GM20431 (cell line): ENCODE data around the gene TPSG1.
"Not testable (repeated sequence)": the region's sequence is repeated elsewhere in the genome, so short reads cannot be mapped to it uniquely, and the experiment has no call there.

ENCODE experiments used
- in situ Hi-C: fragments of 300-500 bp; cut with MseI, MboI; formaldehyde crosslinking; loops from one replicate; pipeline ENCODE4 v1.15.0; 2020; ENCODE audit warnings: low sequenced_read_pairs; ENCODE audit not compliant: unreplicated experiment

Gene TPSG1

GRCh38 chr16:1257561-1258224 is 32.6 kb upstream of the TPSG1 start:
- in situ Hi-C loops = no loop called here

GRCh38 chr16:1256874-1257322 is 31.8 kb upstream of the TPSG1 start:
- in situ Hi-C loops = no loop called here

DNA sequence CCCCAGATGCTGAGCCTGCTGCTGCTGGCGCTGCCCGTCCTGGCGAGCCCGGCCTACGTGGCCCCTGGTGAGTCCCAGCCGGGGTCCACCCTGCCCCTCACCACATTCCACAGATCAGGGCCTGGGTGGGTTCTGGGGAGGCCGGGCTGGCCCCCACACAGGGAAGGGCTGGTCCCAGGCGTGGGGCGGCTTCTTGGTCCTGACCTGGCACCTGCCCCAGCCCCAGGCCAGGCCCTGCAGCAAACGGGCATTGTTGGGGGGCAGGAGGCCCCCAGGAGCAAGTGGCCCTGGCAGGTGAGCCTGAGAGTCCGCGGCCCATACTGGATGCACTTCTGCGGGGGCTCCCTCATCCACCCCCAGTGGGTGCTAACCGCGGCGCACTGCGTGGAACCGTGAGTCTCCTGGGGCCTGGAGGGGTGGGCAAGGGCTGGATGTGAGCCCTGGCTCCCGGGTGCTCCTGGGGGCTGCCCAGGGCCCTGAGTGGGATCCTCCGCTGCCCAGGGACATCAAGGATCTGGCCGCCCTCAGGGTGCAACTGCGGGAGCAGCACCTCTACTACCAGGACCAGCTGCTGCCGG is 31.3 kb upstream of the TPSG1 start:
- in situ Hi-C loops = not testable (repeated sequence)

GRCh38 chr16:1255276-1256122 is 30.4 kb upstream of the TPSG1 start, which contains the start of gene TPSD1:
TPSD1 (plus strand) TSS chr16:1256069; CDS start chr16:1256281, 212 bp downstream.
- in situ Hi-C loops = not testable (repeated sequence)

GRCh38 chr16:1254821-1255220 is 29.8 kb upstream of the TPSG1 start:
- in situ Hi-C loops = not testable (repeated sequence)

DNA sequence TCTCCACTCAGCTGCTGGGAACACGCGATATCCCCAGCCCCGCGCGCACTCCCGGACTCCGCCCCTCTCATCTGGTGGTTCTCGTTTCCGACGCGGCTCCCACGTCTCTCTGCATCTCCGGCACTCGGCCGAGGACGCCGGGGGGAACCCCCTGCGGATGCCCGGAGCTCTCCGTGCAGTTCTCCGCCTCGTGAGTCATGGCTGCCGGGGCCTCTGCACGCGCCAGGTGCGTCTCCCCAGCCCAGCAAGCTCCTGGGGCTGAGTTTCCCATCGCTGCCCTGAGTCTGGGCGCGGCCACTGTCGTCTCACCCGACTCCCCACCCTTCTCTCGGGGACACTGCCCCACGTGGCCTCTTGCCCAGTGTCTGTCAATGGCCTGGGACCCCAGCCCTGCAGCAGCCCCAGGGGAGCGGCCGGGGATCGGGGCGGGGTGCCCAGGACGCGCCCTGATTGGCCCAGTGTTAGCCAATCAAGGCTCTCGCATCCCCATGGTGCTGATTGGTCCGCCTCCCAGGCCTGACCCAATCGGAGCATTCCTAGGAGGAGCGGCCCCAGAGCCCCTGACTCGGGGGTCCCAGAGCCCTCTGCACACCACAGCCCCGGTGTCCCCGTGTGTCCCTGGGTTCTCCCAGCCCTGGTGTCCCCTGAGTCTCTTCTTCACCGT is 28.8 kb upstream of the TPSG1 start:
- in situ Hi-C loops = not testable (repeated sequence)

DNA sequence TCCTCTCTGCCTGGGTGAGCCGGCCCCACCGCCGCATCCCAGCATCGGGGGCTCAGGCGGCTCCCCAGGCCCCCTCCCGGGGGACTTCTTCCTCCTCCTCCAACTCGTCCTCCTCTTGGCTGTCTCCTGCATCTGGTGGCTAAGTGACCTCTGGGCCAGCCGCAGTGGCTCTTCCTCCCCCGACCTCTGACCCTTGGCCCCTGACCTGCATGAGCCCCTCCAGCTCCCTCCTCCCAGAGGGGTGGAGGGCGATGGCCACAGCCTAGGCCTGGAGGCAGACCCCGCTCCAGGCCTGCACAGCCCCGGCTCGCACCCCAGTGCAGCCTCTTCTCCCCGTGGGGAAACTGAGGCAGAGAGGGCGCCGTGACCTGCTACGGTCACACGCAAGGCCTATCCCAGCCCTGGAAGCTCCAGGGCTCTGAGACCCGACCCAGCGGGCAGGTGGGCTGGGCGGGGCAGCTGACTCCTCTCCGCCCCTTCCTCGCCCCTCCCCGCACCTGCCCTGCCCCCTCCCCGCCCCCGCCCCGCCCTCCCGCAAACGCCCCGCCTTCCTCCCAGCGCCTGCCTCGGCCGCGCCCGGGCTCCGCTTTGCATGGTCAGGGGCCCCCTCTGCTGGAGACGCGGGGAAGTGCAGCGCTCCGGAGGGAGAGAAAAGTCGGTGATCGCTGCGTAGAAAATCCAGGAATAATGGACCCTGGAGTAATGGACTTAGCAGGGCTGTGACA is 24.1 kb upstream of the TPSG1 start:
- in situ Hi-C loops = not testable (repeated sequence)

GRCh38 chr16:1247903-1248537 is 23.0 kb upstream of the TPSG1 start:
- in situ Hi-C loops = not testable (repeated sequence)

DNA sequence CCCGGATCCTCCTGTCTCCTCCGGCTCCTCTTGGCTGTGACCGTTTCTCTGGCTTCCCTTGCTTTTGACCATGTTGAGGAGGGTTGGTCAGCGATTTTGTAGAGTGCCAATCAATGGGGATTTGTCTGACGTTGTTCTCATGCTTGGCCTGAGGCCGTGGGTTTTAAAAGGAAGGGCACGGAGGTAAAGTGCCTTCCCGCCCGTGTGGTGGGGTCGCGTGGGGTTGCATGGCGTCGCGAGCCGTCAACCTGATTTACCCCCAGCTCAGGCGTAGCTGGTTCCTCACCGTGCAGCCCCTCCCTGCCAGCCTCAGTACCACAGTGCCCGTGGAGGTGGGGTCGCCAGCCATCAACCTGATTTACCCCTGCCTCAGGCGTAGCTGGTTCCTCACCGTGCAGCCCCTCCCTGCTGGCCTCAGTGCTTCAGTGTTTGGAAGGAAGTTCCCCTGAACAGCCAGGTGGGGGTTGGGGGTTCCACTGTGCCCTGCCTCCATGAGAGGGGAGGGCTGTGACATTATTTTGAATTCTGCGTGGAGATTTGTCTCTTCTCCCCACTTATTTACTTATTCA is 20.5 kb upstream of the TPSG1 start:
- in situ Hi-C loops = no loop called here

GRCh38 chr16:1244881-1245280 is 19.8 kb upstream of the TPSG1 start:
- in situ Hi-C loops = no loop called here

DNA sequence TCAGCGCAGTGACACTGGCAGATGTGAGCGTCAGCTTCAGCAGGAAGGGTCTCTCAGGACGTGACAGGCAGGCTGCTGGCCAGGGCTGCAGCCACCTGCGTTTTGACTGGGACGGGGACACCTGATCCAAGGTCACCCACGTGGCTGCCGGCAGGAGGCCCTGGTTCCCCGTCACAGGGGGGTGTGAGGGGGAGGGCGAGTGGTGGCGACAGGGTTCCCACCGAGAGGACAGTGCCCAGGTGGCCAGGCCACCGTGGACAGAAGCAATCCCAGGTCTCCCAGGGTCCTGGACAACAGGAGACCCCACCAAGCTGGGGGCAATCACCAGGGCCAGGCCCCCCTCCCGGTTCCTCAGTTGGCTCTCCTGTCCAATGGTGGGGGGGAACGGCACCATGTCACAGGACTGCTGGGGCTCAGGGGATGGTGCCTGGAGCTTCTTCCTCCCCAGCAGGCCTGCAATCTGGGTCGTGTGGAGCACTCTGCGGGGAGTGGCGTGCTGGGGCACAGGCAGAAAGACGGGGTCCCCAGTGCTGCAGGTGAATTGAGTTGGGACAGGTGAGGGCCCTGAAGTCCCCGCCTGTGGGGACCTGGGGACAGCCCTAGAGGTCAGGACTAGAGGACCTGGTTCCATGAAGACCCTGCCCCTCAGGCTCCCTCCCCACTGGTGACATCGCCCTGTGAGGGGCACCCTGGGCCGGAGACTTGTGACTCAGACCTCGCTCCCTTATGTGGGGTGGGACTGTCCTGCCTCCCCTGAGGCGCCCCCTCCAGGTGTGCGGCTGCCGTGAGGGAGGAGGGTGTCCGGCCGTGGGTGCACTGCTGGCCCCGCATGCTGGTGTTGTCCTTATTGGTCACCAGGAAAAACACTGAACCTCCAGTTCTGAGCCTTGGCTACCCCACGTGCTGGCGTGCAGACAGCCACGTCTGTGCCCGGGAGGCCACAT is 19.1 kb upstream of the TPSG1 start:
- in situ Hi-C loops = not testable (repeated sequence)

GRCh38 chr16:1243363-1243762 is 18.3 kb upstream of the TPSG1 start:
- in situ Hi-C loops = not testable (repeated sequence)

- in situ Hi-C loops = not testable (repeated sequence)
Measured at GRCh38 chr16:1241081-1241480, 16.0 kb upstream of the TPSG1 start.

DNA sequence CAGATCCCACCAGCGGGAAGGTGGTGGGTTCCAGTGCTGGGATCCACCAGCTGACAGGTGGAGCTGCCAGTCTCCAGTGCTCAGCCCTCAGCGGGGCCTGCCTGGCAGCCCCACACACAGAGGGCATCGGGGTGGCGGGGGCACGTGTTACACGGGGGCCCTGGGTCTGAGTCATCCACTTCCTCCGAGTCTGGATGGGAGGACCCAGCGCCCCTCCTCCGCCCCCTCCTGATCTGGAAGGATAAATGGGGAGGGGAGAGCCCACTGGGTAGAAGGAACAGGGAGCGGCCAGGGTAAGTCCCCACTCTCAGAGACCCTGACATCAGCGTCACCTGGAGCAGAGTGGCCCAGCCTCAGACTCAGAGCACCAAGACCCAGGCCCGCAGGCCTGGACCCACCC is 15.4 kb upstream of the TPSG1 start, which contains the start of gene TPSAB1:
Gene TPSAB1, plus strand, starts transcription at position 270 of the 400 bp plus-strand sequence. CDS start 234 bp downstream, outside the sequence.
- in situ Hi-C loops = not testable (repeated sequence)

DNA sequence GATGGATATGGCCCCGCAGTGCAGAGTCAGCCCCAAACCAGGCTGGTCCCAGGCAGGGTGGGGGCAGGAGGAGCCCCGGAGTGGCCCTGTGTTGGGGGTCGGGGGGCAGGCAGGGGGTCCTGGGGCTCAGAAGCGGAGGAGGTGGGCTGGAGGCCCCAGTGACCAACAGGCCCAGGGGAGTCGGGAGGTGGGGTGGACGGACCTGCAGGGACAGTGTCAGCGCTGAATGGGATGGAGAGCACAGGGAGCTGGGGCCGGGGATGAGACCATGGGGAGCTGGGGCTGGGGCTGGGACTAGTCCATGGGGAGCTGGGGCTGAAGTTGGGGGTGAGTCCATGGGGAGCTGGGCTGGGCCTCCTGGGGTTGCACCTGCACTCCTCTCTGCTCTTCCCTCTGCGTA is 14.5 kb upstream of the TPSG1 start:
- in situ Hi-C loops = not testable (repeated sequence)

DNA sequence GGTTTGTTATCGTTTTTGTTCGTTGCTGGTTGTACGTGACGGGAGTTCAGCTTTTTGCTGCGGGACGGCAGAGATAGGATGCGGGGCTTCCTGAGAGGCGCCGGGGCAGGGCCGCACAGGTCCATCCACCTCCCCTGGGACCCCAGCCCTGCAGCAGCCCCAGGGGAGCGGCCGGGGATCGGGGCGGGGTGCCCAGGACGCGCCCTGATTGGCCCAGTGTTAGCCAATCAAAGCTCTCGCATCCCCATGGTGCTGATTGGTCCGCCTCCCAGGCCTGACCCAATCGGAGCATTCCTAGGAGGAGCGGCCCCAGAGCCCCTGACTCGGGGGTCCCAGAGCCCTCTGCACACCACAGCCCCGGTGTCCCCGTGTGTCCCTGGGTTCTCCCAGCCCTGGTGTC is 13.8 kb upstream of the TPSG1 start:
- in situ Hi-C loops = not testable (repeated sequence)

GRCh38 chr16:1237990-1238389 is 12.9 kb upstream of the TPSG1 start:
- in situ Hi-C loops = no loop called here

GRCh38 chr16:1236659-1237058 is 11.6 kb upstream of the TPSG1 start:
- in situ Hi-C loops = not testable (repeated sequence)
